Nephron progenitor cell (in vitro differentiated cells): ENCODE measurements around the gene DSN1.

Experiments
- DNase-seq: peaks from one replicate; pipeline ENCODE4 v3.0.0; 2021
- H3K27ac Mint-ChIP-seq: 2 replicates; pipeline ENCODE4 v1.8.0; 2021; ENCODE audit warnings: mild to moderate bottlenecking, moderate library complexity, mixed read lengths
- H3K27me3 Mint-ChIP-seq: 2 replicates; pipeline ENCODE4 v1.8.0; 2021; ENCODE audit warnings: mild to moderate bottlenecking, low read depth, mixed read lengths; ENCODE audit not compliant: poor library complexity
- H3K36me3 Mint-ChIP-seq: 2 replicates; pipeline ENCODE4 v1.8.0; 2021; ENCODE audit warnings: low read depth, mixed read lengths
- H3K4me1 Mint-ChIP-seq: 2 replicates; pipeline ENCODE4 v1.8.0; 2021; ENCODE audit warnings: mixed read lengths
- H3K4me3 Mint-ChIP-seq: 2 replicates; pipeline ENCODE4 v1.8.0; 2021; ENCODE audit warnings: mild to moderate bottlenecking, moderate library complexity, mixed read lengths
- H3K9me3 Mint-ChIP-seq: 2 replicates; pipeline ENCODE4 v1.8.0; 2021; ENCODE audit warnings: mild to moderate bottlenecking, moderate library complexity, mixed read lengths
- TF ChIP-seq, protein P1 (sequence below): fragments of 200-600 bp; sonication (generic); IDR thresholded peaks from 2 replicates; pipeline ENCODE4 v1.5.0; 2021; ENCODE audit warnings: antibody characterized with exemption

Gene DSN1

DNA sequence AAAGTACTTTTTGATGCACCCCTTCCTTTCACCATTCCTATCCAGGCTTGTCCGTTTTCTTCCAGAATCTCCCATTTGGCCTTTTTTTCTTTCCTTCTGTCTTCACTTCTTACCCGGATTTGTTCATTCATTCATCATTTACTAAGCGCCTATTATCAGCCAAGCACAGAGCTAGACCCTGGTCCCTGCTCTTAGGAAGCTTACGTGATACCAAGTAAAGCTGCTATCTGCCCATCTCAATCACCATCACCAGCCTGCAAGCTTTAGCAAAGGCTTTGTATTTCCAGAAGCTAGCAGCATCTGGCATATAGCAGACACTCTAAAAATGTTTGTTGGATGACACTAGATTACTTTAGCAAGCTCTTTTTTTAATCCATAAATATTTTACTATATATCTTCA is 32.5 kb downstream of the DSN1 start:
- H3K36me3 Mint-ChIP-seq: no peaks in the 10 kb centered on the region
- no peak for DNase-seq
- peaks cover 5% of the 10 kb centered on the region for H3K27me3 Mint-ChIP-seq
- no peaks in the 10 kb centered on the region for H3K9me3 Mint-ChIP-seq
- TF ChIP-seq, protein P1, sequence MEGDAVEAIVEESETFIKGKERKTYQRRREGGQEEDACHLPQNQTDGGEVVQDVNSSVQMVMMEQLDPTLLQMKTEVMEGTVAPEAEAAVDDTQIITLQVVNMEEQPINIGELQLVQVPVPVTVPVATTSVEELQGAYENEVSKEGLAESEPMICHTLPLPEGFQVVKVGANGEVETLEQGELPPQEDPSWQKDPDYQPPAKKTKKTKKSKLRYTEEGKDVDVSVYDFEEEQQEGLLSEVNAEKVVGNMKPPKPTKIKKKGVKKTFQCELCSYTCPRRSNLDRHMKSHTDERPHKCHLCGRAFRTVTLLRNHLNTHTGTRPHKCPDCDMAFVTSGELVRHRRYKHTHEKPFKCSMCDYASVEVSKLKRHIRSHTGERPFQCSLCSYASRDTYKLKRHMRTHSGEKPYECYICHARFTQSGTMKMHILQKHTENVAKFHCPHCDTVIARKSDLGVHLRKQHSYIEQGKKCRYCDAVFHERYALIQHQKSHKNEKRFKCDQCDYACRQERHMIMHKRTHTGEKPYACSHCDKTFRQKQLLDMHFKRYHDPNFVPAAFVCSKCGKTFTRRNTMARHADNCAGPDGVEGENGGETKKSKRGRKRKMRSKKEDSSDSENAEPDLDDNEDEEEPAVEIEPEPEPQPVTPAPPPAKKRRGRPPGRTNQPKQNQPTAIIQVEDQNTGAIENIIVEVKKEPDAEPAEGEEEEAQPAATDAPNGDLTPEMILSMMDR: no peak
- no peak overlapping the region for H3K27ac Mint-ChIP-seq
- peaks cover 31% of the 10 kb centered on the region for H3K4me1 Mint-ChIP-seq
- H3K4me3 Mint-ChIP-seq: no peak overlapping the region

DNA sequence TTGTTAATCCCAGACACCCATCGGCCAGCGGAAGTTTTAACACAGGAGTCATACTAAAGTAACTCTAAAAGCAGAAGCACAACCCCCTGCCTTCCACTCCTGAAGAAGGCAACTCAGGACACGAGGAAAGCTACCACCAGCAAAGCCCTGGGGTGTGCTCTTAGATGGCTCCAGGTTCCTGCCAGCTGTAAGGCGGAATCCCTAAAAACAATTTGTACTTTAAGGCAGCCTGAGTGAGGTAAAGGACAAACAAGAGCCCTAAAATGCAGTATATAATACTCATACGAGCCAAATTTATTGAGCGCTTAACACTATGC is 36.4 kb downstream of the DSN1 start:
- Mint-ChIP-seq H3K27ac (peak overlapping the region; percentile 61), H3K9me3 (no peaks in the 10 kb centered on the region), H3K36me3 (no peaks in the 10 kb centered on the region), H3K27me3 (peaks cover 4% of the 10 kb centered on the region), H3K4me3 (no peak overlapping the region), H3K4me1 (peaks cover 30% of the 10 kb centered on the region)
- TF ChIP-seq, protein P1: no peak
- DNase-seq: no peak

DNA sequence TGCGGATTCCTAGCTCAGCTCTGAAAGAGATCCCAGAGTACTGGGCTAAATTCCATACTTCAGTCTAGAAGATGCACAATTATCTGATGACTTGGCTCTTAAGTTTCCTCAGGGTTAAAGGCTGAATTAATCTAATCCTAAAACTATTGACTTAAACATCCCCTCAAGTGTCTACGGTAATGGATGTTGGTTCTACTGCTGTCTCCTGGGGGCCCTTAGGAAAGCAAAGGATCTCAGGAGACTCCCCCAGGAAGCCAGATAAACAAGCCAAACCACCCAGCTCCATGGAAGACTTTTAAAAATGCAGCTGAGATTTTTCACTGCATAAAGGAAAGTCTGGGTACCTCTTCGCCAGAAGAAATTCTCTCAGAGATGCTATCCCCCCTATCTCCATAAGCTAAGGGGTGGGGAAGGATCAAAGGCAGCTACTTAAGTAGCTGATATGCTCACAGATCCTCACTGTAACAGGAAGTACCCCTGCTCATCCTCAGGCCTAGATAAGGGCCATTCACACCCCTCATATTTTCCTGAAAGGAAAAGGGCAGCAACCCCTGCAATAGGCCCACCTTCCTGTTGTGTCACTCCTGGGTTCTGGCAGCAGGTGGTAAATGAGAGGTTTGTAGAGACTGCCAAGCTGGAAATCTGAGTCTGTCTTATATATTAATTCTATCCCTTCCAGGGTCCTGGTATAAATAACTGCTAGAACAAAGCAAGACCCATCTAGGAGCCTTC is 36.9 kb downstream of the DSN1 start:
- TF ChIP-seq, protein P1: no peak
- H3K27ac Mint-ChIP-seq: peak overlapping the region; percentile 61
- H3K27me3 Mint-ChIP-seq: peaks cover 4% of the 10 kb centered on the region
- no peaks in the 10 kb centered on the region for H3K9me3 Mint-ChIP-seq
- H3K4me3 Mint-ChIP-seq: no peak overlapping the region
- DNase-seq: no peak
- H3K4me1 Mint-ChIP-seq: peaks cover 29% of the 10 kb centered on the region
- H3K36me3 Mint-ChIP-seq: no peaks in the 10 kb centered on the region

DNA sequence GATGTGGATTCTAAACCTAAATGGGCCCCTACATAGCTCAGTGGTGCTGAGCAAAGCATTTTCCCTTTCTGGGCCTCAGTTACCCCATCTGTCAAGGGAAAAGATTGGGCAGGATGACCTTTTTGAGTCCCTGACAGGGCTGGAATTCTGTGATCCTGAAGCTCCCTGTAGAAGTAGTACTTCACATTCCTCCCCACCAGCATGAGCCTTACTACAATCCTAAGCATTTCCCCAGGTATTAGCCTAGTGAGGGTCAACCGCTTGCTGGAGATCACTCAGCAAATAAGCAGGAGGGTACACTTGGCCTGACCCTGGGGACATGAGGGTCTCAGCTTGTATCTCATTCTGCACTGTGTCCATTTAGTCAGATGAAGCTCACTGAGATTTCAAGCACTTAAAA is 41.1 kb downstream of the DSN1 start:
- H3K4me3 Mint-ChIP-seq: no peak overlapping the region
- TF ChIP-seq, protein P1: no peak
- H3K4me1 Mint-ChIP-seq: peaks cover 41% of the 10 kb centered on the region
- no peak for DNase-seq
- H3K9me3 Mint-ChIP-seq: no peaks in the 10 kb centered on the region
- H3K27ac Mint-ChIP-seq: peak overlapping the region; percentile 51
- H3K36me3 Mint-ChIP-seq: no peaks in the 10 kb centered on the region
- peaks cover 4% of the 10 kb centered on the region for H3K27me3 Mint-ChIP-seq

DNA sequence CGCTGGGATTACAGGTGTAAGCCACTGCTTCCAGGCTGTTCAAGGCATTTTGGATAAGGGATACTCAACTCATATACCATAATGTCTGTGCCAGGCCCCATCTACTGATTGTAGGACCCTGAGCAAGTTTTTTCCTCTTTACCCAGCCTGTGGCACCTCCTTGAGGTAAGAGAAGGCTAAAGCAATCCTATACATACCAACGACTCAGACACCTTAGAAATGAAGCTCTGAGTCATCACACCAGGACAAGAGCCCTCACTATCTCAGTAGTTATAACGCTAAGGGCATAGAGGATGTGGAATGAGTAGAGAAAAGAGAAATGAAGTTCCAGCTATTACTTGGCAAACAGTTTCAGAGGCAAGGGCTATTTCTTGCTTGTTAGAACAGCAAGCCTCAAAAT is 44.6 kb downstream of the DSN1 start:
- Mint-ChIP-seq H3K36me3 (no peaks in the 10 kb centered on the region), H3K9me3 (no peaks in the 10 kb centered on the region), H3K27me3 (no peaks in the 10 kb centered on the region), H3K4me1 (peaks cover 15% of the 10 kb centered on the region), H3K4me3 (no peak overlapping the region), H3K27ac (peak overlapping the region; percentile 49)
- no peak for DNase-seq
- TF ChIP-seq, protein P1: peak; percentile 7

DNA sequence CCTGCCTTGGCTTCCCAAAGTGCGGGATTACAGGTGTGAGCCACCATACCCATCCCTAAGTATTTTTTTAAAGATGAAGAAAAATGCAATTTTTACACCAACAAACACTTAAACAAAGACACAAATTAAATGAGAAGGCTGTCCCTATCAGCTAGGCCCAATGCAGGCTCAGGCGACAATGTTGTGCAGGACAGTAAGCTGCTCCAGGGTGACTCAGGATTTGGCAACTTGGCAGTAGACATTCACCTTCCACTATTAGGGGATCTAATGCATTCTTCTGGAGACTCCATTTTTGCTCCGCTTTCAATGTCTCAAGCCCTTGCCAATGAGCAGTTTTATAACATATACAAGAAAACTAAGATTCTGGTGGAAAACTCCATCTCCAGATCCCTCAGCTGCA is 47.4 kb downstream of the DSN1 start:
- Mint-ChIP-seq H3K27ac (no peak overlapping the region), H3K4me1 (peaks cover 12% of the 10 kb centered on the region), H3K4me3 (no peak overlapping the region), H3K27me3 (peaks cover 4% of the 10 kb centered on the region), H3K9me3 (no peaks in the 10 kb centered on the region), H3K36me3 (no peaks in the 10 kb centered on the region)
- TF ChIP-seq, protein P1: no peak
- DNase-seq: no peak
